OCI-LY7 (cell line): Measurements from ENCODE around the gene TMEM253. TPM values are rescaled to one million over a fixed set of nuclear protein-coding genes. Genes with fewer than 3 reads are reported as not detected.

Experiments used
- BruUV-seq: library from RNA; stranded (reverse); fragments of 400-500 nt; replicated peaks from 2 replicates; lab custom pipeline; 2021; lab: Mats Ljungman, UMichigan
- CTCF ChIA-PET: fragments of 300-600 bp; sonication (Branson Sonifier 250); formaldehyde crosslinking; loops from one replicate; lab custom pipeline; 2022; ENCODE audit warnings: antibody characterized with exemption; ENCODE audit not compliant: unreplicated experiment; lab: Charles Lee
- POLR2A ChIA-PET: fragments of 300-600 bp; sonication (Branson Sonifier 250); formaldehyde crosslinking; loops from one replicate; lab custom pipeline; 2022; ENCODE audit warnings: antibody characterized with exemption; lab: Charles Lee
- DNase-seq: peaks from one replicate; pipeline ENCODE4 v3.0.0-alpha.2; 2015; ENCODE audit warnings: low spot score
- H2AFZ ChIP-seq: fragments of 200-600 bp; sonication (generic), shearing (Covaris generic); 2 replicates; pipeline ENCODE4 v1.6.1; 2014; ENCODE audit warnings: mild to moderate bottlenecking, antibody characterized with exemption, low read length, moderate library complexity
- H3K27ac ChIP-seq: fragments of 200-600 bp; sonication (generic); 2 replicates; pipeline ENCODE4 v1.5.1; 2014; ENCODE audit warnings: mixed run types, low read depth, mild to moderate bottlenecking, moderate library complexity, low read length, inconsistent platforms; ENCODE audit not compliant: poor library complexity, severe bottlenecking
- H3K36me3 ChIP-seq: fragments of 200-600 bp; sonication (generic); 2 replicates; pipeline ENCODE4 v1.6.1; 2014; ENCODE audit warnings: mild to moderate bottlenecking, antibody characterized with exemption, low read length, moderate library complexity, mixed read lengths; ENCODE audit not compliant: insufficient read depth
- H3K4me1 ChIP-seq: fragments of 200-600 bp; sonication (generic); 2 replicates; pipeline ENCODE4 v1.5.1; 2014; ENCODE audit warnings: mild to moderate bottlenecking, low read length; ENCODE audit not compliant: insufficient read depth, poor library complexity, severe bottlenecking
- H3K4me2 ChIP-seq: fragments of 200-600 bp; sonication (generic); 2 replicates; pipeline ENCODE4 v1.6.1; 2014; ENCODE audit warnings: mild to moderate bottlenecking, low read length
- H3K4me3 ChIP-seq: fragments of 200-600 bp; sonication (generic); 2 replicates; pipeline ENCODE4 v1.5.1; 2014; ENCODE audit warnings: mild to moderate bottlenecking, low read depth, low read length; ENCODE audit not compliant: poor library complexity, severe bottlenecking
- H3K79me2 ChIP-seq: fragments of 200-600 bp; sonication (generic); 2 replicates; pipeline ENCODE4 v1.6.1; 2016; ENCODE audit warnings: low read depth, mild to moderate bottlenecking, low read length, moderate library complexity, mixed read lengths; ENCODE audit not compliant: insufficient read depth
- H3K9me2 ChIP-seq: fragments of 200-600 bp; sonication (generic); 2 replicates; pipeline ENCODE4 v1.6.1; 2016; ENCODE audit warnings: mild to moderate bottlenecking, low read length, mixed read lengths; ENCODE audit not compliant: insufficient read depth
- H3K9me3 ChIP-seq: fragments of 200-600 bp; sonication (generic); 2 replicates; pipeline ENCODE4 v1.6.1; 2014; ENCODE audit warnings: mild to moderate bottlenecking, mixed run types, low read length, mixed read lengths
- H4K20me1 ChIP-seq: fragments of 200-600 bp; sonication (generic); 2 replicates; pipeline ENCODE4 v1.6.1; 2014; ENCODE audit warnings: mild to moderate bottlenecking, antibody characterized with exemption, low read length, moderate library complexity, mixed read lengths; ENCODE audit not compliant: insufficient read depth
- CTCF ChIP-seq: fragments of 200-600 bp; sonication (generic); conservative IDR thresholded peaks from 2 replicates; pipeline ENCODE4 v1.5.1; 2014; ENCODE audit warnings: mild to moderate bottlenecking, antibody characterized with exemption, low read length, moderate library complexity, mixed read lengths
- EZH2phosphoT487 ChIP-seq: fragments of 200-600 bp; sonication (generic); IDR thresholded peaks from 2 replicates; pipeline ENCODE4 v1.6.1; 2018; ENCODE audit warnings: low read depth, borderline replicate concordance, mild to moderate bottlenecking, mixed run types, antibody characterized with exemption, low read length, moderate library complexity, mixed read lengths
- intact Hi-C: fragments of 100-400 bp; cut with micrococcal nuclease; formaldehyde crosslinking; loops from one replicate; pipeline ENCODE4 v1.10.0; 2022; ENCODE audit not compliant: unreplicated experiment
- total RNA-seq, 2 experiments: library from RNA; depleted of rRNA in 1 of 2; stranded (reverse); fragments of >200 nt in 1 of 2; shearing (Covaris generic) in 1 of 2; gene quantifications; 2 replicates each; pipeline ENCODE4 v1.2.3, GENCODE V29; 2014 to 2022

TMEM253 gene
- total RNA-seq, 2 experiments from 2014 or later: 0.88 TPM; not detected in 1

GRCh38 chr14:21074398-21075272, 26.2 kb upstream of the TMEM253 start:
- H3K4me3 ChIP-seq: no peak overlapping the region
- H3K4me2 ChIP-seq: no peak overlapping the region
- no peaks in the 10 kb centered on the region for H3K79me2 ChIP-seq
- no peak for TF ChIP-seq EZH2phosphoT487
- TF ChIP-seq CTCF: no peak
- no TSS peak for BruUV-seq
- H4K20me1 ChIP-seq: no peaks in the 10 kb centered on the region
- H3K36me3 ChIP-seq: no peaks in the 10 kb centered on the region
- intact Hi-C loops: no loop called here
- H2AFZ ChIP-seq: no peak overlapping the region
- POLR2A ChIA-PET: no interaction called here
- H3K9me3 ChIP-seq: no peaks in the 10 kb centered on the region
- CTCF ChIA-PET: no interaction called here
- H3K9me2 ChIP-seq: no peaks in the 10 kb centered on the region
- DNase-seq: no peak
- peaks cover 30% of the 10 kb centered on the region for H3K4me1 ChIP-seq
- H3K27ac ChIP-seq: no peak overlapping the region

GRCh38 chr14:21075719-21076437, 25.0 kb upstream of the TMEM253 start:
- ChIA-PET CTCF (no interaction called here), POLR2A (no interaction called here)
- no peak for TF ChIP-seq CTCF
- TF ChIP-seq EZH2phosphoT487: no peak
- intact Hi-C loops: no loop called here
- DNase-seq: no peak
- no peak overlapping the region for H3K4me3 ChIP-seq
- H2AFZ ChIP-seq: no peak overlapping the region
- no peaks in the 10 kb centered on the region for H3K9me2 ChIP-seq
- no peaks in the 10 kb centered on the region for H4K20me1 ChIP-seq
- H3K4me1 ChIP-seq: peaks cover 20% of the 10 kb centered on the region
- H3K36me3 ChIP-seq: no peaks in the 10 kb centered on the region
- no peaks in the 10 kb centered on the region for H3K9me3 ChIP-seq
- H3K79me2 ChIP-seq: no peaks in the 10 kb centered on the region
- H3K4me2 ChIP-seq: no peak overlapping the region
- BruUV-seq: no TSS peak
- no peak overlapping the region for H3K27ac ChIP-seq

- H3K9me3 ChIP-seq: no peaks in the 10 kb centered on the region
- no peak overlapping the region for H3K4me3 ChIP-seq
- TF ChIP-seq CTCF (no peak), EZH2phosphoT487 (no peak)
- H3K27ac ChIP-seq: no peak overlapping the region
- ChIA-PET CTCF (interaction anchor here (1.1 kb wide), 1 partner anchor 22 kb away, joined by 3 read pairs; no protein-coding TSS in a partner anchor), POLR2A (no interaction called here)
- no peak overlapping the region for H3K4me2 ChIP-seq
- BruUV-seq: no TSS peak
- H4K20me1 ChIP-seq: no peaks in the 10 kb centered on the region
- no peaks in the 10 kb centered on the region for H3K79me2 ChIP-seq
- no peaks in the 10 kb centered on the region for H3K9me2 ChIP-seq
- no peak for DNase-seq
- H3K4me1 ChIP-seq: peaks cover 3% of the 10 kb centered on the region
- no peak overlapping the region for H2AFZ ChIP-seq
- H3K36me3 ChIP-seq: no peaks in the 10 kb centered on the region
- intact Hi-C loops: no loop called here
Observed at GRCh38 chr14:21077672-21078071, 23.2 kb upstream of the TMEM253 start.
